ENCODE data around the gene LRIT3. TPM values are rescaled to one million over a fixed set of nuclear protein-coding genes. Genes with fewer than 3 reads are reported as not detected.

Gene LRIT3
- total RNA-seq, 1 experiment from 2014 or later: not detected

GRCh38 chr4:109916027-109916409 lies 68.1 kb downstream of the LRIT3 start:
- no peak overlapping the region for H2AFZ ChIP-seq
- H4K20me1 ChIP-seq (ENCODE audit: insufficient read depth): no peaks in the 10 kb centered on the region
- no peak for TF ChIP-seq EZH2 (IDR thresholded peaks at IDR 0.05; ENCODE audit: low read depth)
- TF ChIP-seq CTCF (conservative IDR thresholded peaks at IDR 0.05): no peak
- BruUV-seq (replicated peaks): no TSS peak
- no peaks in the 10 kb centered on the region for H3F3A ChIP-seq (ENCODE audit: insufficient read depth, low read depth)
- no peak overlapping the region for H3K27ac ChIP-seq
- H3K27me3 ChIP-seq (ENCODE audit: insufficient read depth, low read depth): no peaks in the 10 kb centered on the region
- H3K9me2 ChIP-seq (ENCODE audit: insufficient read depth): no peaks in the 10 kb centered on the region
- H3K4me3 ChIP-seq: no peak overlapping the region
- H3K9me3 ChIP-seq (ENCODE audit: insufficient read depth, low read depth): no peaks in the 10 kb centered on the region
- H3K4me2 ChIP-seq: no peak overlapping the region
- ChIA-PET POLR2A (ENCODE audit: unreplicated experiment) (interaction anchor here (0.5 kb wide), 1 partner anchor 388 kb away, joined by 8 read pairs; no protein-coding TSS in a partner anchor), CTCF (no interaction called here)
- intact Hi-C loops (cut with micrococcal nuclease; ENCODE audit: unreplicated experiment): loop anchor here (10.0 kb wide), 1 partner anchor 211 kb away; the partner anchor contains the start of gene CASP6
- H3K36me3 ChIP-seq (ENCODE audit: low read depth): no peaks in the 10 kb centered on the region
- DNase-seq: no peak
- no peaks in the 10 kb centered on the region for H3K79me2 ChIP-seq (ENCODE audit: low read depth)
- peaks cover 9% of the 10 kb centered on the region; the same call in 1 of the 2 replicates for H3K4me1 ChIP-seq (replicated peaks; ENCODE audit: insufficient read depth)

- no peak overlapping the region for H3K4me3 ChIP-seq
- no peaks in the 10 kb centered on the region for H3F3A ChIP-seq (ENCODE audit: insufficient read depth, low read depth)
- ChIA-PET POLR2A (ENCODE audit: unreplicated experiment) (no interaction called here), CTCF (no interaction called here)
- H3K36me3 ChIP-seq (ENCODE audit: low read depth): no peaks in the 10 kb centered on the region
- no peaks in the 10 kb centered on the region for H3K4me1 ChIP-seq (replicated peaks; ENCODE audit: insufficient read depth)
- no peaks in the 10 kb centered on the region for H3K79me2 ChIP-seq (ENCODE audit: low read depth)
- H3K27me3 ChIP-seq (ENCODE audit: insufficient read depth, low read depth): no peaks in the 10 kb centered on the region
- DNase-seq: peak in 1 of 2 experiments; percentile 82
- H3K4me2 ChIP-seq: no peak overlapping the region
- no peak overlapping the region for H3K27ac ChIP-seq
- no peak overlapping the region for H2AFZ ChIP-seq
- no TSS peak for BruUV-seq (replicated peaks)
- H3K9me3 ChIP-seq (ENCODE audit: insufficient read depth, low read depth): no peaks in the 10 kb centered on the region
- TF ChIP-seq EZH2 (IDR thresholded peaks at IDR 0.05; ENCODE audit: low read depth) (no peak), CTCF (conservative IDR thresholded peaks at IDR 0.05) (no peak)
- no peaks in the 10 kb centered on the region for H3K9me2 ChIP-seq (ENCODE audit: insufficient read depth)
- intact Hi-C loops (cut with micrococcal nuclease; ENCODE audit: unreplicated experiment): loop anchor here (5.0 kb wide), 1 partner anchor 94 kb away; the partner anchor contains the start of gene RRH
- H4K20me1 ChIP-seq (ENCODE audit: insufficient read depth): no peaks in the 10 kb centered on the region
Measured at GRCh38 chr4:109921384-109921808, 73.5 kb downstream of the LRIT3 start.

Other genes with a start within 250 kb of the LRIT3 start
- gene CASP6, start 144.7 kb upstream of the LRIT3 start, total RNA-seq (2021): 22.3 and 22.4 TPM in 2 replicates
- 30.8 and 36.3 TPM in 2 replicates for gene PLA2G12A, start 118.0 kb upstream of the LRIT3 start, total RNA-seq (2021)
- gene CFI, start 46.1 kb upstream of the LRIT3 start, total RNA-seq (2021): 1.6 and 2.2 TPM in 2 replicates
- 12.1 and 16.0 TPM in 2 replicates for gene GAR1, start 32.3 kb upstream of the LRIT3 start, total RNA-seq (2021)
- gene RRH, start 20.1 kb upstream of the LRIT3 start, total RNA-seq (2021): 0.24 TPM in 1 of 2 replicates, not detected in the other
- gene EGF, start 64.8 kb downstream of the LRIT3 start, total RNA-seq (2021): 19.6 and 20.4 TPM in 2 replicates

Measured in PC-9 (cell line).